Hematopoietic multipotent progenitor cell (in vitro differentiated cells): ENCODE results near the gene ACSS1. TPM values are rescaled to one million over a fixed set of nuclear protein-coding genes. Genes with fewer than 3 reads are reported as not detected.

Source experiments
- DNase-seq, 3 donors: peaks; one replicate each; pipeline ENCODE4 v3.0.0-alpha.2; 2011 to 2015; ENCODE audit warnings: low read depth in 2 of 3, low spot score in 2 of 3
- total RNA-seq: library from RNA; depleted of rRNA; stranded (reverse); fragments of >200 nt; gene quantifications from one replicate; pipeline ENCODE4 v1.2.3, GENCODE V29; 2012

ACSS1 gene
- total RNA-seq, 1 donor: 114 TPM

DNA sequence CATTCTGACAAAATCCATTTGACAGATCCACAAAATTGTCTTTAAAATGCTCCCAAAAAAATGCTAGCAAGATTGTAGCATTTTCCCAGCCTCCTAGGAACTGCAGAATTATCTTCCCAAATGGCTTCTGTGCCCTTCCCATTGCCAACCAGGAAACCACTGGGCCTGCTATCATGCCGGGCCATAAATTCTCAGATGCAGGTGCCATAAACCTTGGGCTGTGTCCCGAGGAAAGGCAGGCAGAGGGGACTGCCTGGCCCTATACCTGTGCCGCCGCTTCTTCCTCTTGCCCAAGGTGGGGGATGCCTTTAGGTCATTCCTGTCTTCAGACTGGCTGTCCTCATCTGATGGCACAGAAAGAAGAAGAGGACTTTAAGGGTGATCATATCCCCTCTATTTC, 21.2 kb upstream of the ACSS1 start:
- DNase-seq: no peak

DNA sequence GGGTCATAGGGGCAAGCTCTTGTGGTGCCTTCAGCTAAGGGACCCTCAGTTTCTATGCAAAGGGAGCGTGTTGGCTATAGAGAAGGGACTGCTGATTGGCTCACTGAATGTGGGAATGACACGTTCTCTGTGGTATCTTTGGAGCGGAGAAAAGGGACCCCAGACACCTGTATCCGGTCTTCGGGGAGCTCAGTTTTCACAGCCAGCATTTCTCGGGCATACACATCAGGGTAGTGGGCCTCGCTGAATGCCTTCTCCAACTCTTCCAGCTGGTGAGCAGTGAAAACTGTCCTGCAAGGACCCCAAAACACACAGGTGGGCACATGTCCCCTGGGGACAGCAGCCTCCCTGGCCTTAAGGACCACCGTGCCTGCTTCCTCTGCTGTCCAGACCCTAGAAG, 20.7 kb upstream of the ACSS1 start:
- DNase-seq: no peak

DNA sequence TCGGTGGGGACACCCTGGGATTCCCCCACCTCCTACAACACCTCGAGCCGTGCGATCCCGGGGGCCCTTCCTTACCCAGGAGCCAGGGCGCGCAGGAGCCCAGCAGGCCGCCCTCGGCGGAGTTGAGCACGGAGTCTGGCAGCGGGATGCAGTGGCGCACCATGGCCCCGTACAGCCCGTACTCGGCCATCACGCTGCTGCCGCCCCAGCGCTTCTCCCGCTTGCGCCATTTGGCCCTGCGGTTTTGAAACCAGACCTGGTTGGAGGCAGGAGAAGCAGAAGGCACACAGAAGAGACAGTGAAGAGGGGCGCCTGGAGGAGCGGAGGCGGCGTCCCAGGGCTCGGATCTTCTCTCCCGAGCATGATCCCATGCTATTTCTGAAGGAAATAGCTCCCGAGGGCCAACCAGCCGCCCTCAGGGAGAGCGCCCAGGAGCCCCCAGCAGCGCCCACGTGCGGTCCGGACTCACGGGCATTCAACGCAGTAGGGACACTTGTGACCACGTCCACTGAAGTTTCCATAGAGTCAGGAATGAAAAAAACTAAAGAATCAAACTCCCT, 19.8 kb upstream of the ACSS1 start:
- no peak for DNase-seq

DNA sequence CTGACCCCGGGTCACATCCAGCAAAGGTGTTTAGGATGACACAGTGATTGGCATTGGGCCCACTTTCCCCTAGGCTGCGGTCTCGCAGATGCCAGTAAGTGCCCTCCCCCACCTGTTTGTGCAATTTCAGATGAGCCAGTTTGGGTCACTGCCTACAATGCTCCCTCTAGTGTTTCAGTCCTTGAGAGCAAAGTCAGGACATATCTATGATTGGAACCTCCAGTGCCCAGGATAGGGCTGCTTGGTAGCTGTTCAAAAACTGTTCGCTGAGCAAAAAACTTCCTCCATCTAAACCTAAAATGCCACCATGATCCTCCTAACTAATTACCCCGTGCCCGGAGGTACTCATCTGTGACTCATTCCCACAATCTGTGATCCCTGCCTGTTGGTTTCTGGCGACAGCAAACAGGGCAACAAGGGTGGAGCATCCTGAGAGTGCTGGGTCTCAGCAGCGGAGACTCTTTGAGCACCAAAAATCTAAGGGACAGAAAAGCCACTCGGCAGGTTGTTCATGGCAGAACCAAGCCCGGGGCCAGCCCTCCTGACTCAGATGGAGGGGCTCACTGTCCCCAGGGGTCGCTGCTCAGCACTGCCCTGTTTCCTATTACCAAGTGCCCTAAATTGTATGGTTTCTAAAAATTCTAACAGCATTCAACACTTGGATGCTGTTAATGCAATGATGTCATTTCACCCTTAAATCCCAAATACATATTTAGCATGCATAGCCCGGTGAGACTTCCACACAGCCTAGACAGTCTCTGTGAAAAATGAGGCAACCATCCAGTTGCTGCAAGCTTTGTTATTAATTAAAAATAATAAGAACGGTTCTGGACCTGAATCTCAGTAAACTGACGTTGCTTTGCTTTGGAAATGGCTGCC, 19.0 kb upstream of the ACSS1 start:
- DNase-seq: peak in 1 of 3 donors; percentile 44

DNA sequence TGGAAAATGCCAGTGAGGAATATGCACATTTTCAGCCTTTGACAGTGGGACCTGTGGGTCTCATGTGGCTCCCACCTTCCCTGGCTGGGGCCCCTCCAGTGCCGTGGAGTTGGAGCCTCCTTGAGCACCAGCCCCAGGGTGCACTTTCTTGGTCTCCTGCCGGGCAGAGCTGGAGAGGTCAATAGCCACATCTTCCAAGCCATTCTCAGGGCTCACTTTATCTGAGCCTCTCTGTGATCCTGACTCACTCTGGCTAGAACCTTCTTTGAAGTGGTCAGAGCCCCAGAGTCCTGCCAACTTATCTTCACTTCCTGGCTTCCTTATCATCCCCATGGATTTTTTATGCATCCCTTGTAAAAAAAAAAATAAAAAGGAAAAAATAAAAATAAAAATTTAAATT, 18.3 kb upstream of the ACSS1 start:
- DNase-seq: no peak

DNA sequence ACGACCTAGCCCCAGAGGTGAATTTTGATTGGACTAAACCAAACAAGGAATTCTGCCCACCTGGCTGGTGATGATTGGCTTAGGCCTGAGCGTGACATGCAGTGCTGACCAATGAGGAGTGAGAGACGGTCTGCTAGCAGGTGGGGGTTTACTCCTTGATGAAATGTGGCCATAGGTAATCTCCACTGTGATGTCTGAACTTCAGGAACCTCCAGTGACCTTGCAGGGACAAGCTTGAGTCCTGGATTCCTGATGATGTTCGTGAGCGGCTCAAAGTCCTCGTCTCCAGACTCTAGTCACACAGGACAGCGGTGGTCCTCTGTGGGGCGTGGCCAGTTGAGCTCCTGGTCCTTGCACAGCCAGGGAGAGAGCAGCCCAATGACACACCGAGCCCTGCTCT, 15.6 kb upstream of the ACSS1 start:
- no peak for DNase-seq

DNA sequence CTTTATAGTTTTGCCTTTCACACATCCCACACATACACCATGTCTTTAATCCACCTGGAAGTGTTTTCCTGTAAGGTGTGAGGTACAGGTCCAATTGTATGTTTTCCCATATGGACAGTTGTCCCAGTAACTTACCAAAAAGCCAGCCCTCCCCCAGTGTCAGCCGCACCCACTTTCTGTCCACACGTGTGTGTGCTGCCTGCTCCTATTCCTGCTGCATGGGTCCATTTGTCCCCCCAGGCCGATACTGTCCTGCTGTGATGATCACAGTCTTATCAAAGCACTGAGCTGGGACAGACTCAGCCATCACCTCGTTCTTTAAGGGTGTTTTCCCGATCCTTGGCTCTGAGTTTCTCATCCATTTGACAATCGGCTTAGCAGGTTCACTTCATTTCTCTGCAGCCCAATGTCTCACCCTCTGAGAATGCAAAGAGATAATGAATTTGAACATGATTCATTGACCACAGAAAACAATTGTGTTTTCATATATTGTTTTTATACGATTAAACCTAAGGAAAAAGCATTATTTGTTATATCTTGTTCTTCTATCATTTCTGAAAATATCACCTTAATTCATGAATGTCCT, 14.4 kb upstream of the ACSS1 start:
- no peak for DNase-seq

DNA sequence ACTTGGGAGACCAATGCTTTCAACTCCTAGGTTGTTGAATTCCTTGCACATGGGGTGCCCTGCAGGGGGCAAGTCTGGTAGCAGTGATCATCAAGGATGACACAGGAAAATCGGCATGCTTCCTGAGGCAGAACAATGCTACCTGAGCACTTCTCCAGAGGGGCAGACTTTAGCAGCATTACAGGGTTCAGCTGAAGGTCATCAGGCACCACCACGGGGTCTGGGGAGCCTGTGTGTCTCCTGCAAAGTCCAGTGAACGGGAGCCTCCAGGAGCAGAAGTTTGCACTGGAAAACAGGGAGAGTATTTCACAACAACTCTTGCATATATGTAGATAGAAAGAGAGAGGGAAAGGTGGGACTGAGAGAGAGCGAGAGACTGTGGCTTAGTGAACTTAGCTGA, 13.8 kb upstream of the ACSS1 start:
- DNase-seq: no peak

DNA sequence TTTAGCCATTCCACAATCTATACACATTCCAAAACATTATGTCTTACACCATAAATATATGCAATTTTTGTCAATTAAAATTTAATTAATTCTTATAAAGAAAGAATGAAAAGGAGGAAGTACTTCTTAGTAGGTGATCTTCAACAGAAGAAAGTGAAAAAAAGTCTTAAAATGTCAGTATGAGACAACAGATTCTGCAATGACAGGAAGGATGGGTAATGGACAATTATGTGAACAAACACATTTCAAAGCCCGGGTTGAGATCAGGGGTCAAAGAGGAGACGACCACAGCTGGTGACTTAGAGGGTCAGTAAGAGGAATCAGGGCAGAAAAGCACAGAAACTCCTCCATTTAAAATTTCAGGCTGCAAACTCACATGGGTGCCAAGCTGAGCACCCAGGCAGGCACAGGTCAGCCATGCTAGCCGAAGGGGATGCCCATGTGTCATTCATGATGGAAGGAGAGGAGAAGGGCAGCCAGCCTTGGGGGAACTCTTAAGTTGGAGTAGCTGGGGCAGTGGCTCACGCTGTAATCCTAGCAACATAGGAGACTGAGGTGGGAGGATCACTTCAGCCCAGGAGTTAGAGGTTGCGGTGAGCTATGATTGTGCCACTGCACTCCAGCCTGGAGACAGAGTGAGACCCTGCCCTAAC, 13.0 kb upstream of the ACSS1 start:
- no peak for DNase-seq

DNA sequence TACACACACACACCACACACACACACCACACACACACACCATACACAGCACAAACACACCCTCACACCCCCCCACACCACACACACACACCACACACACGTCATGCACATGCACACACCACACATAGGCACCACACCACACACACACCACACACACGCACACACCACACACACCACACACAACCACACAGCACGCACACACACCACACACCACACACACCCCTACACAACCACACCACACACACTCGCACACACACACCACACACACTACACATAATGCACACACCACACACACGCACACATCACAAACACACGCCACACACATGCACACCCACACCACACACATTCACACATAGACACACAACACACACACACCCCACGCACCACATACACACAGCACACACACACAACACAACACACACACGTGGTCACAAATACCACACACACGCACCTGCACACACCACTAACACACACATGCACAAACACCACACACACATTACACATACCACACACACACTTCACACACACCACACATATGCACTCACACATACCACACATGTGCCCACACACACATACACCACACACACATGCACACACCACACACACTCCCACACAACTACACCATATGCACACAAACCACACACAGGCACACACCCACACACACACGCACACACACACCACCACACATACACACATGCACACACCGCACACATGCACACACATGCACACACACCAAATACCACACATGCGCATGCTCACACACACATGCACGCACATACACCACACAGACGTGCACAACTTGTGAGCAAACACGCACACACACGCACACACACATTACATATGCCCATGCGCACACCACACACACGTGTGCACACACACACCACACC, 9.4 kb upstream of the ACSS1 start:
- no peak for DNase-seq

DNA sequence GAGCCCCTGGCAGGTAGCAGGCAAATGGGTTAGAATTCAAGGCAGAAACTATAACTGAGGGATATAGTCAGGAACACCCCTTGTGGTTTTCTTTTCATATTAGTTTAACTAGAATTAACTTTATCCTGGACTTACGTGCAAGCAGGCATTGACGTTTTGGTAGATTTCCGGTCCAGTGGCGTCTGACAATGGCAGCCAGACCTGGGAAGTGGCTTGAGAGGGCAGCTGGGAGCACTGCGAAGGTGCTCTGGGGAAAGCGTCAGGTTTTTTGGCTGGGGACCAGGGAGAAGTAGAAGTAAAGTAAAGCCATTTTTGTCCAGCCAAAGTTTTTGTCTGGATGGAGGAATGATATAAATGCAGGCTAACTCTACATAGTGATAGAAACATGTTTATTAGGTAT, 8.4 kb upstream of the ACSS1 start:
- DNase-seq: no peak

DNA sequence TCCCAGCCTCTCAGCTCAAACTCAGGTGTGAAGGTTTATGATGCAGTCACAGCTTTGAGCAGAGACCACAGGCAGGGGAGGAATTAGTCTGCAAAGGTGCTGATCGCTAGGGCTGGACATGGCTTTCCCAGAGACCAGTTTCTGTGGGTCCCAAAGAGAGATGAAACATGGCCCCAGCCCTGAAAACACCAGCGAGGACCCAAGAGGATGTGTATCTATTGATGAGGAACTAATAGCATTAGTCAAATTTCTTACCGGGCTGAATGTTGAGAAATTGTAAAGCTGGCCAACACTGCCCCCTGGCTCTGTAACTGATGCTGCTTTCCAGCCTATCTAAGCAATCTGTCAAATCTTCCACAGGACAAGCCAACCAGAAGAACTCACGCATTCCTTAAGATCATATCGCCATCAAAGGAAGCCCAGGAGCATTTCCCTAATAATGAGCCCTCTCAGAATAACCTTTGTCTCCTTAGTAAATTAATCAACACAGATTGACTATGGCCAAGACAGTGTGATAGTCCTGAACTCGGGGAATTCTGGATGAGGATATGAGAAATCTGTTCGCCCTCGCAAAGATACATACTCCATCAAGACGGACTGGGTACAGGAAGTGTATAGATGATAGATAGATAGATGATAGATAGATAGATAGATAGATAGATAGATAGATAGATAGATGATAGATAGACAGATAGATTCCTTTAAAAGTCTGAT, 7.8 kb upstream of the ACSS1 start:
- peak; percentile 45 to 79 (median 59) for DNase-seq

DNA sequence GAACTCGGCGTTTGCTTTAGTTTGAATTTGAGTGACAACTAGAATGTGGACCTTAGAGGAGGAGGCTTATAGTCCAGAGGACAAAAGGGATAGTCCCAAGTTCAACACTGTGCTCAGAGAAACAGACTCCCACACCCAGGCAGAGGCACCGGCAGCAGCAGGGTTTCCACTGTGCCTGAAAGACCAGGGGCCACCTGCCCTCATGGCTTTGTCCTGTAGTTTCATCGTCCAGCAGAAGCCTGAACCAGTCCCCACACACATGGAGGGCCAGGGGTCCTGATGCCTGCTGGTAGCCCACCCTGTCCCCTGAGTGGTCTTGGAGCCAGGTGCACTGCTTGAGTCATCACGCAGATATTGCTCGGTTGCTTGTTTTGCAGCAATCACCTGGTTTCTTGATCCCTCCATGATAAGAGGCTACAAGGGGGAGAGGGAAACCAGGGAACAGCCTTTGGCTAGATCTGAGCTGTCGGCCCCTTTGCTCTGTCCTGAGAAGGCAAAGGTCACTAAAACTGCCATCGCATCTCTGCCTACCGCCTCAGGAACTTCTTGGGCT, 7.2 kb upstream of the ACSS1 start:
- DNase-seq: no peak

DNA sequence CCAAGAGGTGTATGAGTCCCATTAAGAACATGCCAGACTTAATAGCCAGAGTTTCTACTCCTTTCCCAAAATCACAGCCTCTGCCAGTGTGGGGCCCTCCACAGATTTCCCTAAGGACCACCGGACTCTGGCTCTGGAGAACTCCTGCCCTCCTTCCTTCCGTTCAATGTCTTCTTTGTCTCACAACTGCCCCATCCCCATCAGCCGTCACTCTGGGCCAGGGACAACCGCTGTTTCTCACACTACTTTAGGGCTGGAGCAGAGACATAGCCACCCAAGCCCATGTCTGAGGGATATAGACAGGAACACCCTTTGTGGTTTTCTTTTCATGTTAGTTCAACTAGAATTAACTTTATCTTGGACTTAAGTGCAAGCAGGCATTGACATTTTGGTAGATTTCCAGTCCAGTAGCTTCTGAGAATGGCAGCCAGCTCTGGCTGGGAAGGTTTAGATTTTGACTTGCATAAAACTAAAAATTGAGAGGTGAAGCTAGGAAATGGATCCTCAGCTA, 6.7 kb upstream of the ACSS1 start:
- no peak for DNase-seq

DNA sequence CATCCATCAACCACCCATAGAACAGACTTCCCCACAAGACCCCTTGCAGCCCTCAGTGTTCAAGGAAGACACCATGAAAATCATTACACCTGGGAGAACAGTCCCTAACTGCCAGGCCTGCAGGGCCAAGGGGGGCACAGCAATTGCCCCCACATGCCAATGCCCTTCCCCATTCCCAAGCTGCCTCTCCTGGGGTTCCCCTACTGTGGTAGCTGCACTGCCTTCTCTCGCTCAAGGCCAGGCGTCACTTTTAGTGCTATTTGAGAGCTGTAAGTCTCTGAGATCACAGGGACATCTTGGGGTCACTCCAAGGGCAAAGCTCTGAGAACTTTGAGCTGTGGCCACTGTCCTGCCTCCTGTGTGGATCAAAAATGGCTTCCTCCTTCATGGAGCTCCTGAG, 6.0 kb upstream of the ACSS1 start:
- DNase-seq: no peak

DNA sequence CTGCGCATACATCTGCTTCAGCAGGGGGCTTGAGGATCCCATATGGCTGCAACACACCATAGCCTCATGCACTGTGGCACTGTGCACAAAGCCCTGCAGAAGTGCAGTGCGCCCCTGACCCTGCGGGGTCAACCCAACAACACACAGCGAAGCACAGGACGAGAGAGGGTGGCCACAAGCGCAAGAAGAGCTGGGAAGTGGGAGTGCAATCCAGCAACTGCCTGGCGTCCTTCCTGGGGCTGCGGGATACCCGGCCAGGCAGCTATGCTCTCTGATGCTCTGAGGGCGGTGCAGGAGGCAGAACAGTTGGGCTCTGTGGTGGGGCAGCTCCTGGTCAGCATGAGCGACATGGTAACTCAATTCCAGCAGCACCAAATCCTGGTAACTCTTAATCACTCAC, 5.6 kb upstream of the ACSS1 start:
- DNase-seq: no peak

DNA sequence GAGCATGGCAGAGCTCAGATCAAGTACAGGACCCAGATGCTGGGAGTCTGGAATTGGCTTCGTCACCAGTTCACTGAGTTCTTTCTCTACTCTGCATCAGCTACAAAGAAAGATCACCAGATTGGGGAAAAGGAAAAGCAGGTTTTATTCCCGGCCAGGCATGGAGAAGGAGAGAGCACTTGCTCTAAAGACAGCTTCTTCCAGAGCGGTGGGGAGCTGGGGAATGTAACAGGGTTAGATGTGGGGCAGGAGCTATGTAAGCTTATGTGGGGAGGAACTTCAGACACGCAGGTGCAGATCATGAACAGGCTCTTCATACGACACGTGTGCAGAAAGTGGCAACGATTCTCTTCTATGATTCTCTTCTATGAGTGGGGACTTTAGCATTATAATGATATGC, 4.9 kb upstream of the ACSS1 start:
- DNase-seq: no peak

DNA sequence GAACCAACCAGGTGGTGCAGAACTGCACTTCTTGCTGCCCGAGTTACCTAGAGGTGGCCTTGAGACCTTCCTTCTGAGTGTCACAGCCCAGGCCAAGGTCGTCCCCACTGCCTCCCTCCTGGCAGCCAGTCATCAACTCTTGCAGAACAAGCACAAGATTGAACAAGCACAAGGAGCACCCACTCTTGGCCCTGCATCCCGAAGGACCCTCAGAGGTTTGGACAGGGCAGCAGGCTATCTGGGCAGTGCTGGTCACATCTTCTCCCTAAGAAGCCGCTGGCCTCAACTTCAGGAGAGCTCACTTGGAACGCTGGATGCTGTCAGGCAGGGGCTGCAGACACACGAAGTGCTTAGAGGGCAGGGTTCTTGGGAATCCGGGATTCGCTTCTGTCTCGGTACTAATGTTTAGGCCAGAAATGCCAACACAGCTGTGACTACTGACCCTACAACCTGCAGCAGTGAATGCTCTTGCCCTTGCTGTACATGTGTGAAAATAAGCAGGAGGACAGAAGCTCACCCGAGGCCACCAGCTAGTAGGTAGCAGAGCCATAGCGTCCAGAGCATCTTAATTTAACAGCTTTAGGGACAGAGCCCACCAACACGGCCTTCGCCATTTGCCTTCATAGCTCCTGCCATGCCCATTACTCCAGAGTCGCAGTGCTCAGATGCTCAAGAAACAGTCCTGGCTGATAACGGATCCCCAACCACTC, 4.0 kb upstream of the ACSS1 start:
- no peak for DNase-seq
